H1 (cell line): Measurements from ENCODE around the gene DHRS3. TPM values are rescaled to one million over a fixed set of nuclear protein-coding genes. Genes with fewer than 3 reads are reported as not detected.

Experiments used
- RNF2 ChIP-seq: fragments of 200-900, 300-1000 bp; sonication (generic); IDR thresholded peaks from 2 replicates; pipeline ENCODE4 v1.7.1; 2016; ENCODE audit warnings: borderline replicate concordance, low read depth, mild to moderate bottlenecking, antibody characterized with exemption, low read length; ENCODE audit not compliant: poor library complexity, severe bottlenecking; ENCODE audit errors: missing control alignments
- polyA plus RNA-seq, 7 experiments: library from polyadenylated mRNA; depleted of rRNA in 3 of 7; stranded (reverse) in 5 of 7; unstranded in 2 of 7; fragments of >200 nt in 5 of 7; fragments of 200-250 nt in 2 of 7; gene quantifications; 1 replicate in 5 of 7; 2 replicates in 1 of 7; 4 replicates in 1 of 7; pipeline versions ENCODE4 v1.2.1 to v1.2.3, GENCODE V29; 2011 to 2013; ENCODE audit warnings: missing spikeins in 2 of 7, mixed read lengths in 2 of 7
- total RNA-seq: library from RNA; stranded (reverse); fragmentation: NEBNext Ultra II Directional; extraction: Animal tissue kit (Norgen Biotek cat#: 25700); gene quantifications from 2 replicates; pipeline ENCODE4 v1.2.1, GENCODE V29; 2021

Gene DHRS3
- total and polyA plus RNA-seq, 2 of the 8 experiments (the other 6 are each of a cell fraction or from before 2014, with no cell fraction given), result 32.5 to 36.4 TPM

DNA sequence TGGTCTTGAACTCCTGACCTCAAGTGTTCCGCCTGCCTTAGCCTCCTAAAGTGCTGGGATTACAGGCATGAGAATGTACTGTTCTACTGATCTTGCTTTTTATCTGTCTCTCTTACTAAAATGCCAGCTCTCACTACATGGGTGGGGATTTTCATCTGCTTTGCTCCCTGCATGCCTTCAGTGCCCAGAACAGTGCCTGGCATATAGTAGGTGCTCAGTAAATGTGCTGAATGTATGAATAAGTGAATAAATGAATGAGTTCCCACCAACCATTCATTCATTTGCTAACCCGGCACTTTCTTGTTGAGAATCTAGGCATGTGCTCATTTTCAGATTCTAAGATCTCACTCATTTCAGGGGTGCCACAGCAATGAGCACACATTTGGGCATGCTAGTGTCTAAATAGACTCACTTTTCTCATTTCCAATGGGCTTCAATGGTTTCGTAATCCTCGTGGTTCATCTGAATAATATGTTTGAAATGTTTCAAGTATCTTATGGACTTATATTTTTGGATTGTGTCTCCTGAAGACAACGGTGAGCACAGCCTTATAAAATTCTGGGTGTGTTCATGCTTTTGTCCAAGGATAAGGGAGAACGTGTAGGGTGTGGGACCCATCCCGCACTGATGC is 7.6 kb downstream of the DHRS3 start (continued):
- no peak for TF ChIP-seq RNF2
